ENCODE results near the gene RNF19B. TPM values are rescaled to one million over a fixed set of nuclear protein-coding genes. Genes with fewer than 3 reads are reported as not detected.

The RNF19B gene
- polyA plus RNA-seq, 2 of the 4 experiments (the other 2 are of a cell fraction) = 9.9 to 22.6 TPM

- Histone ChIP-seq H3K4me1 (no peaks in the 10 kb centered on the region), H3K4me2 (no peak overlapping the region), H3K9me3 (no peaks in the 10 kb centered on the region), H3K27ac (no peak overlapping the region), H3K4me3 (no peak overlapping the region)
- DNase-seq (ENCODE audit: low read depth in 1 of 2, low spot score in 1 of 2) = no peak
- ChIA-PET CTCF (interaction anchor here (0.6 to 1.8 kb wide), 3 partner anchors 17 to 91 kb away, joined by 3 to 6 read pairs (median 4); no protein-coding TSS in a partner anchor), POLR2A (interaction anchor here (1.1 kb wide), 1 partner anchor 9 kb away, joined by 3 read pairs; no protein-coding TSS in a partner anchor)
- ATAC-seq = no peak
- no peak for TF ChIP-seq FOSB (CRISPR knock-in tag; IDR thresholded peaks at IDR 0.05)
- no peak for TF ChIP-seq JUNB (IDR thresholded peaks at IDR 0.05)
- TF ChIP-seq CHD4 (IDR thresholded peaks at IDR 0.05; ENCODE audit: borderline replicate concordance) = no peak
- no peak for TF ChIP-seq RARB (CRISPR knock-in tag; IDR thresholded peaks at IDR 0.05)
- TF ChIP-seq MAFK (IDR thresholded peaks at IDR 0.05; ENCODE audit: partially characterized antibody) = no peak
- no peak for TF ChIP-seq HMGXB4 (CRISPR knock-in tag; IDR thresholded peaks at IDR 0.05; ENCODE audit: borderline replicate concordance)
- no peak for TF ChIP-seq ZSCAN20 (CRISPR knock-in tag; IDR thresholded peaks at IDR 0.05)
- TF ChIP-seq EHMT2 (IDR thresholded peaks at IDR 0.05; ENCODE audit: low read depth) = no peak
- TF ChIP-seq SREBF2 (IDR thresholded peaks at IDR 0.05) = no peak
- no peak for TF ChIP-seq TP53 (CRISPR knock-in tag; IDR thresholded peaks at IDR 0.05)
- TF ChIP-seq NPAS2 (CRISPR knock-in tag; IDR thresholded peaks at IDR 0.05; ENCODE audit: borderline replicate concordance) = no peak
- no peak for TF ChIP-seq CHD2 (IDR thresholded peaks at IDR 0.05; ENCODE audit: low read length, partially characterized antibody)
- TF ChIP-seq, protein P1, sequence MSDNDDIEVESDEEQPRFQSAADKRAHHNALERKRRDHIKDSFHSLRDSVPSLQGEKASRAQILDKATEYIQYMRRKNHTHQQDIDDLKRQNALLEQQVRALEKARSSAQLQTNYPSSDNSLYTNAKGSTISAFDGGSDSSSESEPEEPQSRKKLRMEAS (IDR thresholded peaks at IDR 0.05) = no peak
- TF ChIP-seq, protein P2, sequence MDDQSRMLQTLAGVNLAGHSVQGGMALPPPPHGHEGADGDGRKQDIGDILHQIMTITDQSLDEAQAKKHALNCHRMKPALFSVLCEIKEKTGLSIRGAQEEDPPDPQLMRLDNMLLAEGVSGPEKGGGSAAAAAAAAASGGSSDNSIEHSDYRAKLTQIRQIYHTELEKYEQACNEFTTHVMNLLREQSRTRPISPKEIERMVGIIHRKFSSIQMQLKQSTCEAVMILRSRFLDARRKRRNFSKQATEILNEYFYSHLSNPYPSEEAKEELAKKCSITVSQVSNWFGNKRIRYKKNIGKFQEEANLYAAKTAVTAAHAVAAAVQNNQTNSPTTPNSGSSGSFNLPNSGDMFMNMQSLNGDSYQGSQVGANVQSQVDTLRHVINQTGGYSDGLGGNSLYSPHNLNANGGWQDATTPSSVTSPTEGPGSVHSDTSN (IDR thresholded peaks at IDR 0.05) = no peak
- no peak for TF ChIP-seq EP300 (IDR thresholded peaks at IDR 0.05)
- TF ChIP-seq, protein P3, sequence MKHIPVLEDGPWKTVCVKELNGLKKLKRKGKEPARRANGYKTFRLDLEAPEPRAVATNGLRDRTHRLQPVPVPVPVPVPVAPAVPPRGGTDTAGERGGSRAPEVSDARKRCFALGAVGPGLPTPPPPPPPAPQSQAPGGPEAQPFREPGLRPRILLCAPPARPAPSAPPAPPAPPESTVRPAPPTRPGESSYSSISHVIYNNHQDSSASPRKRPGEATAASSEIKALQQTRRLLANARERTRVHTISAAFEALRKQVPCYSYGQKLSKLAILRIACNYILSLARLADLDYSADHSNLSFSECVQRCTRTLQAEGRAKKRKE (CRISPR knock-in tag; IDR thresholded peaks at IDR 0.05; ENCODE audit: low read depth) = no peak
- TF ChIP-seq NR3C1 (IDR thresholded peaks at IDR 0.05) = no peak
- no peak for FAIRE-seq
- 83% methylated on average over 3 of the region's 3 CpGs for WGBS (ENCODE audit: missing lambda C conversion rate)
Observed at GRCh38 chr1:32971576-32971975, 7.0 kb upstream of the RNF19B start.

DNA sequence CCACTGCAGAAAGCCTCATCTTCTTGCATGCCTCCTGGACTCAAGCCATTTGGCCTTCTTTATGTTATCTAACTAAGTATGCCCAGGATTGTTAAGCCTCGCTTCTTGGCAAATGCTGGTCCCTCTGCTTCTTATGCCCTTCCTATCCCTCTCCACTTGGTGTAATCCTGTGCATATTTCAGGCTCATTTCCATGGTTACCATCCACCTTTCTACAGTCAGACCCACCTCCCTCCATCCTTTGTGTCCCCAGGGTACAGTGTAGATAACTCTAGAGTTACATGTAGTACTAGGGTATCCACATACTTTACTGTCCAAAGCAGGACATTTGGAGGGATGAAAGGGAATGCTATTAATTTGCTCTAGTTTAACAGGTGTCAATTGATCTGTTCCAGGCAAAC is 6.5 kb upstream of the RNF19B start:
- ATAC-seq (no peak), FAIRE-seq (no peak), DNase-seq (ENCODE audit: low read depth in 1 of 2, low spot score in 1 of 2) (no peak)
- TF ChIP-seq RCOR1 (IDR thresholded peaks at IDR 0.05; ENCODE audit: low read depth, low read length) (no peak), HOXA7 (CRISPR knock-in tag; IDR thresholded peaks at IDR 0.05) (no peak), ZFP36 (IDR thresholded peaks at IDR 0.05; ENCODE audit: borderline replicate concordance, partially characterized antibody) (no peak), MYC (IDR thresholded peaks at IDR 0.05; ENCODE audit: borderline replicate concordance, low read length) (no peak), EP300 (IDR thresholded peaks at IDR 0.05) (no peak), FOSL2 (IDR thresholded peaks at IDR 0.05) (no peak), FOSL2 (CRISPR knock-in tag; IDR thresholded peaks at IDR 0.05) (no peak), PHF8 (IDR thresholded peaks at IDR 0.05; ENCODE audit: borderline replicate concordance, low read depth) (no peak), RARB (CRISPR knock-in tag; IDR thresholded peaks at IDR 0.05) (no peak), NR3C1 (IDR thresholded peaks at IDR 0.05) (no peak), FOSB (CRISPR knock-in tag; IDR thresholded peaks at IDR 0.05) (no peak)
- TF ChIP-seq, protein P4, sequence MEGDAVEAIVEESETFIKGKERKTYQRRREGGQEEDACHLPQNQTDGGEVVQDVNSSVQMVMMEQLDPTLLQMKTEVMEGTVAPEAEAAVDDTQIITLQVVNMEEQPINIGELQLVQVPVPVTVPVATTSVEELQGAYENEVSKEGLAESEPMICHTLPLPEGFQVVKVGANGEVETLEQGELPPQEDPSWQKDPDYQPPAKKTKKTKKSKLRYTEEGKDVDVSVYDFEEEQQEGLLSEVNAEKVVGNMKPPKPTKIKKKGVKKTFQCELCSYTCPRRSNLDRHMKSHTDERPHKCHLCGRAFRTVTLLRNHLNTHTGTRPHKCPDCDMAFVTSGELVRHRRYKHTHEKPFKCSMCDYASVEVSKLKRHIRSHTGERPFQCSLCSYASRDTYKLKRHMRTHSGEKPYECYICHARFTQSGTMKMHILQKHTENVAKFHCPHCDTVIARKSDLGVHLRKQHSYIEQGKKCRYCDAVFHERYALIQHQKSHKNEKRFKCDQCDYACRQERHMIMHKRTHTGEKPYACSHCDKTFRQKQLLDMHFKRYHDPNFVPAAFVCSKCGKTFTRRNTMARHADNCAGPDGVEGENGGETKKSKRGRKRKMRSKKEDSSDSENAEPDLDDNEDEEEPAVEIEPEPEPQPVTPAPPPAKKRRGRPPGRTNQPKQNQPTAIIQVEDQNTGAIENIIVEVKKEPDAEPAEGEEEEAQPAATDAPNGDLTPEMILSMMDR (IDR thresholded peaks at IDR 0.05) = no peak
- TF ChIP-seq, protein P2 (IDR thresholded peaks at IDR 0.05) = no peak
- Histone ChIP-seq H3K9me3 (no peaks in the 10 kb centered on the region), H3K27ac (no peak overlapping the region), H3K4me2 (no peak overlapping the region), H3K4me3 (no peak overlapping the region), H3K4me1 (no peaks in the 10 kb centered on the region)
- 91% methylated on average over 1 of the region's 1 CpG for WGBS (ENCODE audit: missing lambda C conversion rate)
- CTCF ChIA-PET = interaction anchor here (0.6 to 1.8 kb wide), 3 partner anchors 17 to 91 kb away, joined by 3 to 6 read pairs (median 4); no protein-coding TSS in a partner anchor
- POLR2A ChIA-PET = interaction anchor here (1.1 kb wide), 1 partner anchor 10 kb away, joined by 3 read pairs; no protein-coding TSS in a partner anchor
